GM18907 (cell line): Measurements from ENCODE around the gene SMYD2.

Source experiments
- ATAC-seq: cut with Tn5 transposase; IDR thresholded peaks from one replicate; pipeline ENCODE4 v1.9.1; 2021; ENCODE audit warnings: mild to moderate bottlenecking, moderate library complexity; ENCODE audit not compliant: unreplicated experiment

Gene SMYD2

GRCh38 chr1:214327514-214327913 is 46.6 kb downstream of the SMYD2 start:
- ATAC-seq, result no peak

- peak; percentile 91 for ATAC-seq
Observed at GRCh38 chr1:214328770-214329469, 48.0 kb downstream of the SMYD2 start.

GRCh38 chr1:214329470-214330220 is 48.7 kb downstream of the SMYD2 start:
- no peak for ATAC-seq

GRCh38 chr1:214330222-214330621 is 49.3 kb downstream of the SMYD2 start:
- ATAC-seq, result no peak

GRCh38 chr1:214330715-214331114 is 49.8 kb downstream of the SMYD2 start:
- ATAC-seq, result no peak

GRCh38 chr1:214331180-214331579 is 50.2 kb downstream of the SMYD2 start:
- no peak for ATAC-seq

- ATAC-seq, result peak; percentile 46
Observed at GRCh38 chr1:214331827-214332423, 51.0 kb downstream of the SMYD2 start.

GRCh38 chr1:214332946-214333798 is 52.2 kb downstream of the SMYD2 start:
- ATAC-seq, result no peak

- no peak for ATAC-seq
Observed at GRCh38 chr1:214335567-214335966, 54.6 kb downstream of the SMYD2 start.

- no peak for ATAC-seq
Observed at GRCh38 chr1:214337015-214337414, 56.1 kb downstream of the SMYD2 start.

GRCh38 chr1:214337511-214337910 is 56.6 kb downstream of the SMYD2 start:
- ATAC-seq, result no peak

GRCh38 chr1:214338212-214338611 is 57.3 kb downstream of the SMYD2 start:
- ATAC-seq, result no peak

GRCh38 chr1:214341459-214341858 is 60.5 kb downstream of the SMYD2 start:
- ATAC-seq, result no peak

GRCh38 chr1:214341932-214342331 is 61.0 kb downstream of the SMYD2 start:
- ATAC-seq, result no peak

GRCh38 chr1:214342525-214342924 is 61.6 kb downstream of the SMYD2 start:
- ATAC-seq, result no peak

GRCh38 chr1:214344897-214345296 is 63.9 kb downstream of the SMYD2 start:
- no peak for ATAC-seq

GRCh38 chr1:214349008-214349407 is 68.0 kb downstream of the SMYD2 start:
- no peak for ATAC-seq

GRCh38 chr1:214349781-214350180 is 68.8 kb downstream of the SMYD2 start:
- no peak for ATAC-seq

GRCh38 chr1:214351551-214352277 is 70.8 kb downstream of the SMYD2 start:
- ATAC-seq, result no peak

GRCh38 chr1:214352838-214353237 is 71.9 kb downstream of the SMYD2 start:
- no peak for ATAC-seq
